ENCODE measurements around the gene HIGD1C.

- no peak for TF ChIP-seq POLR2A (IDR thresholded peaks at IDR 0.05)
- TF ChIP-seq, protein P1, sequence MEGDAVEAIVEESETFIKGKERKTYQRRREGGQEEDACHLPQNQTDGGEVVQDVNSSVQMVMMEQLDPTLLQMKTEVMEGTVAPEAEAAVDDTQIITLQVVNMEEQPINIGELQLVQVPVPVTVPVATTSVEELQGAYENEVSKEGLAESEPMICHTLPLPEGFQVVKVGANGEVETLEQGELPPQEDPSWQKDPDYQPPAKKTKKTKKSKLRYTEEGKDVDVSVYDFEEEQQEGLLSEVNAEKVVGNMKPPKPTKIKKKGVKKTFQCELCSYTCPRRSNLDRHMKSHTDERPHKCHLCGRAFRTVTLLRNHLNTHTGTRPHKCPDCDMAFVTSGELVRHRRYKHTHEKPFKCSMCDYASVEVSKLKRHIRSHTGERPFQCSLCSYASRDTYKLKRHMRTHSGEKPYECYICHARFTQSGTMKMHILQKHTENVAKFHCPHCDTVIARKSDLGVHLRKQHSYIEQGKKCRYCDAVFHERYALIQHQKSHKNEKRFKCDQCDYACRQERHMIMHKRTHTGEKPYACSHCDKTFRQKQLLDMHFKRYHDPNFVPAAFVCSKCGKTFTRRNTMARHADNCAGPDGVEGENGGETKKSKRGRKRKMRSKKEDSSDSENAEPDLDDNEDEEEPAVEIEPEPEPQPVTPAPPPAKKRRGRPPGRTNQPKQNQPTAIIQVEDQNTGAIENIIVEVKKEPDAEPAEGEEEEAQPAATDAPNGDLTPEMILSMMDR (IDR thresholded peaks at IDR 0.05): no peak
Observed at GRCh38 chr12:50951112-50951511, 1.2 kb upstream of the HIGD1C start.

All from adrenal gland (tissue), 5 donors.